Activated T-helper 1 cell treated with anti-CD3 and anti-CD28 coated beads, Interleukin-12 subunit alpha, Interleukin-12 subunit beta, Interleukin-2, Interleukin-4 antibody, amounts not matched to agents 30 ng/mL and 10 ng/mL and 1 ng/mL, durations not matched to agents 14 hours and 24 hours and 36 hours (primary cell): ENCODE data around the gene ACR. TPM values are rescaled to one million over a fixed set of nuclear protein-coding genes. Genes with fewer than 3 reads are reported as not detected.

Source experiments
- DNase-seq: peaks from one replicate; pipeline ENCODE4 v3.0.0; 2021; ENCODE audit warnings: low spot score
- H3K27ac Mint-ChIP-seq: one replicate; pipeline ENCODE4 v1.8.0; 2021; ENCODE audit warnings: mild to moderate bottlenecking, mixed read lengths
- H3K27me3 Mint-ChIP-seq: one replicate; pipeline ENCODE4 v1.8.0; 2022; ENCODE audit warnings: mild to moderate bottlenecking, moderate library complexity, mixed read lengths; ENCODE audit not compliant: insufficient read depth
- H3K36me3 Mint-ChIP-seq: one replicate; pipeline ENCODE4 v1.8.0; 2021; ENCODE audit warnings: low read depth, mixed read lengths
- H3K4me1 Mint-ChIP-seq: one replicate; pipeline ENCODE4 v1.8.0; 2021; ENCODE audit warnings: low read depth, mixed read lengths
- H3K4me3 Mint-ChIP-seq: one replicate; pipeline ENCODE4 v1.8.0; 2021; ENCODE audit warnings: mild to moderate bottlenecking, moderate library complexity, mixed read lengths
- H3K9me3 Mint-ChIP-seq: one replicate; pipeline ENCODE4 v1.8.0; 2021; ENCODE audit warnings: mixed read lengths
- intact Hi-C: fragments of 100-400 bp; cut with micrococcal nuclease; formaldehyde crosslinking; loops from one replicate; pipeline ENCODE4 v1.15.1; 2024
- total RNA-seq: library from RNA; stranded (reverse); gene quantifications from 2 replicates; pipeline ENCODE4 v1.2.3, GENCODE V29; 2022

The ACR gene
- total RNA-seq, 1 donor from 2014 or later = not detected

GRCh38 chr22:50699001-50699755 is 38.8 kb upstream of the ACR start:
- Mint-ChIP-seq H3K9me3 (no peaks in the 10 kb centered on the region), H3K27me3 (no peaks in the 10 kb centered on the region), H3K27ac (no peak overlapping the region), H3K36me3 (no peaks in the 10 kb centered on the region), H3K4me1 (peaks cover 11% of the 10 kb centered on the region), H3K4me3 (no peak overlapping the region)
- DNase-seq = no peak
- intact Hi-C loops = no loop called here

GRCh38 chr22:50699756-50700386 is 38.1 kb upstream of the ACR start:
- intact Hi-C loops = no loop called here
- peaks cover 11% of the 10 kb centered on the region for H3K4me1 Mint-ChIP-seq

DNA sequence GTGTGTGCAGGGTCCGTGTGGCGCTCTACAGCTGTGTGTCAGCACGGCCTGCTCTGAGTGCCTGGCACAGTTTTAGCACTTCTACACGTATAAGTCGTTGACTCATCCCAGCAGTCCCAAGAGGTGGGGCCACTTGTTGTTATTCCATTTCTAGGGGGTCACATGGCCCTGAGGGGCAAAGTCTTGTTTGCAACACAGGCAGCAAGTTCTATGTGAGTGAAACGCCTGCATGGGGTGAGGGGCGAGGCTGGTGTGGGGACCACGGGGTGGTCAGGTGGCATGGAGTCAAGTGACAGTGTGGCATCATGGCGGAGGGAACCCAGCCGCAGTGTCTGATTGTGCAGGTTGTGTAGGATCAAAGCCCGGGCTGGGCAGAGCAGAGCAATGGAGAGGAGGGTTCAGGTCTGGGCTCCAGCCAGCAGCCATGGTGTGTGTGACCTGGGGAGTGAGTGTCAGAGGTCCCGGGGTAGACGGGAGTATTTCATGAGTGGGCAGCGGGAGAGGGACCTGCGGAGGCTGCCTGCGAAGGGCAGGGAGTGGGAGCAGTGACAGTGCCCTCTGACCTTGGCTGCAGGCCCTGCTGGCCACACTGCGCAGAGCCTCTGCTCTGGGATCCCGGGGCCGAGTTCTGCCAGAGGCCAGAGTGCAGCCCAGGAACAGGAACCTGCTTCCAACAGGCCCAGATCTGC is 37.5 kb upstream of the ACR start:
- no peak overlapping the region for H3K27ac Mint-ChIP-seq
- DNase-seq = no peak
- H3K36me3 Mint-ChIP-seq = no peaks in the 10 kb centered on the region
- no peaks in the 10 kb centered on the region for H3K27me3 Mint-ChIP-seq
- no peak overlapping the region for H3K4me3 Mint-ChIP-seq
- H3K9me3 Mint-ChIP-seq = no peaks in the 10 kb centered on the region
- H3K4me1 Mint-ChIP-seq = peaks cover 11% of the 10 kb centered on the region
- intact Hi-C loops = no loop called here

More at GRCh38 chr22:50699756-50700386, 38.1 kb upstream of the ACR start:
- H3K27ac Mint-ChIP-seq = no peak overlapping the region
- H3K9me3 Mint-ChIP-seq = no peaks in the 10 kb centered on the region
- H3K36me3 Mint-ChIP-seq = no peaks in the 10 kb centered on the region
- DNase-seq = no peak
- no peaks in the 10 kb centered on the region for H3K27me3 Mint-ChIP-seq
- no peak overlapping the region for H3K4me3 Mint-ChIP-seq

- intact Hi-C loops = no loop called here
- Mint-ChIP-seq H3K4me1 (peaks cover 11% of the 10 kb centered on the region), H3K27me3 (no peaks in the 10 kb centered on the region), H3K9me3 (no peaks in the 10 kb centered on the region), H3K4me3 (no peak overlapping the region), H3K36me3 (no peaks in the 10 kb centered on the region), H3K27ac (no peak overlapping the region)
- DNase-seq = no peak
Measured at GRCh38 chr22:50701076-50701419, 37.0 kb upstream of the ACR start.

DNA sequence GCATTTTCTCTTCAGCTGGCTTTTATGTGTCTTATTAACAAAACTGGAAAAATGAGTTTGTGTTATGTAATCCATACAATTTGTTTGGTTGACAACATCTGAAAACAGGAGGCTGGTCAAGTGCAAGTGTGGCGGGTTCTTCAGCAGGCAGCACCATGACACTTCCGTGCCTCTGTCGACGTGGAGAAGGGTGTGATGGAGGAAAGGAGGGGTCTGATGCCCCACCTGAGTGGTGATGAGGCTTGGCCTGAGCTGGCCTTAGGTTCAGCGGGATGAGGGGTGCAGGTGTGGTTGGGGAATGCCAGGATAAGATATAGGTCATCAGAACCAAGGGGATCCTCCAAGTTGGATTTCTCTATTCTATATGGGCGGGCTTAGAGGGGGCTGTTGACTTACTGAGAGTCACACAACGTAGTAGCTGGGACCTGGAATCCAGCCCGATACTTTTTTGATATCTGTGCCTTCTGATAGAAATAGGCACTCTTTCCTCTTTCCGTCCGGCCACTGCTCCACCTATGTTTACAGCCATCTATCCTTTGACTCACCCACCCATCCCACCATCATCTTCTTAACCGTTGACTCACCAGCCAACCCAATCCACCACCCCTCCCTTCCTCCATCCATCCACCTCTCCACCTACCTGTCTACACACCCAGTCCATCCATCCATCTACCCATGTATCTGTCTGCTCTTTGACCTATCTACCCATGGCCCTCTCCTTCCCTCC is 36.4 kb upstream of the ACR start:
- H3K27me3 Mint-ChIP-seq = no peaks in the 10 kb centered on the region
- H3K9me3 Mint-ChIP-seq = no peaks in the 10 kb centered on the region
- peaks cover 11% of the 10 kb centered on the region for H3K4me1 Mint-ChIP-seq
- no peak for DNase-seq
- H3K27ac Mint-ChIP-seq = no peak overlapping the region
- H3K36me3 Mint-ChIP-seq = no peaks in the 10 kb centered on the region
- intact Hi-C loops = no loop called here
- H3K4me3 Mint-ChIP-seq = no peak overlapping the region

- Mint-ChIP-seq H3K4me3 (no peak overlapping the region), H3K9me3 (no peaks in the 10 kb centered on the region), H3K4me1 (peaks cover 11% of the 10 kb centered on the region), H3K27me3 (no peaks in the 10 kb centered on the region), H3K27ac (no peak overlapping the region), H3K36me3 (no peaks in the 10 kb centered on the region)
- no peak for DNase-seq
- intact Hi-C loops = no loop called here
Measured at GRCh38 chr22:50702261-50702671, 35.7 kb upstream of the ACR start.

- Mint-ChIP-seq H3K36me3 (no peaks in the 10 kb centered on the region), H3K27ac (no peak overlapping the region), H3K4me1 (peaks cover 11% of the 10 kb centered on the region), H3K9me3 (no peaks in the 10 kb centered on the region), H3K27me3 (no peaks in the 10 kb centered on the region), H3K4me3 (no peak overlapping the region)
- intact Hi-C loops = no loop called here
- DNase-seq = no peak
Measured at GRCh38 chr22:50702821-50703725, 34.9 kb upstream of the ACR start.

GRCh38 chr22:50703726-50704509 is 34.1 kb upstream of the ACR start:
- DNase-seq = no peak
- H3K27me3 Mint-ChIP-seq = no peaks in the 10 kb centered on the region
- H3K4me3 Mint-ChIP-seq = no peak overlapping the region
- H3K36me3 Mint-ChIP-seq = no peaks in the 10 kb centered on the region
- no peak overlapping the region for H3K27ac Mint-ChIP-seq
- peaks cover 11% of the 10 kb centered on the region for H3K4me1 Mint-ChIP-seq
- H3K9me3 Mint-ChIP-seq = no peaks in the 10 kb centered on the region
- intact Hi-C loops = no loop called here

DNA sequence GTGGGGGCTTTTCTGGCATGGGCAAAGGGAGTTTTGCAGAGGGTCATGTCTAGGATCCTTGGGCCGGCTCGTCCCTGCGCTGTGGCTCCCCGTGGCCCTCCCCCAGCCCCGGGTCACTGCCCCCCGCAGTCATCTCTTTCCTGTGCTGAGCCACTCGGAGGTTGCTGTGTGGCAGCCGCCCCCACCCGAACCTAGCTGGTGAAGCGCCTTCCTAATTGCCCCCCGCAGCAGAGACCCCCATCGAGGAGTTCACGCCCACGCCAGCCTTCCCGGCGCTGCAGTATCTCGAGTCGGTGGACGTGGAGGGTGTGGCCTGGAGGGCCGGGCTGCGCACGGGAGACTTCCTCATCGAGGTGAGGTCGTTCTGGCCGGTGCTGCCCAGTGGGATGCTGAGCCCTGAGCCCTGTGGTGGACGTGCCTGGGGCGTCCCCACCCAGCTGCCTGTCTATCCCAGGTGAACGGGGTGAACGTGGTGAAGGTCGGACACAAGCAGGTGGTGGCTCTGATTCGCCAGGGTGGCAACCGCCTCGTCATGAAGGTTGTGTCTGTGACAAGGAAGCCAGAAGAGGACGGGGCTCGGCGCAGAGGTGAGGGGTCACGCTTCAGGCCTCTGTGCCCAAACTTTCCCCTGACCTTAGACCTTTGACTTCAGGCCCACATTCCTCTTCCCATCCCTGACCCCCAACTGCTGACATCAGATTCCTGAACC is 33.3 kb upstream of the ACR start:
- H3K9me3 Mint-ChIP-seq = no peaks in the 10 kb centered on the region
- H3K27ac Mint-ChIP-seq = no peak overlapping the region
- intact Hi-C loops = no loop called here

GRCh38 chr22:50705219-50705691 is 32.7 kb upstream of the ACR start:
- Mint-ChIP-seq H3K4me1 (peaks cover 11% of the 10 kb centered on the region), H3K27me3 (no peaks in the 10 kb centered on the region), H3K27ac (no peak overlapping the region), H3K9me3 (no peaks in the 10 kb centered on the region), H3K4me3 (no peak overlapping the region), H3K36me3 (no peaks in the 10 kb centered on the region)
- intact Hi-C loops = no loop called here
- DNase-seq = no peak

More for the DNA sequence above, 33.3 kb upstream of the ACR start:
- H3K27me3 Mint-ChIP-seq = no peaks in the 10 kb centered on the region
- no peak for DNase-seq
- peaks cover 11% of the 10 kb centered on the region for H3K4me1 Mint-ChIP-seq
- no peaks in the 10 kb centered on the region for H3K36me3 Mint-ChIP-seq
- no peak overlapping the region for H3K4me3 Mint-ChIP-seq

GRCh38 chr22:50705851-50706351 is 32.1 kb upstream of the ACR start:
- Mint-ChIP-seq H3K9me3 (no peaks in the 10 kb centered on the region), H3K27me3 (no peaks in the 10 kb centered on the region), H3K27ac (no peak overlapping the region), H3K36me3 (no peaks in the 10 kb centered on the region), H3K4me1 (peaks cover 11% of the 10 kb centered on the region), H3K4me3 (no peak overlapping the region)
- DNase-seq = no peak
- intact Hi-C loops = no loop called here
